Kidney capillary endothelial cell (primary cell): ENCODE measurements around the gene CTIF.
"Not testable (repeated sequence)": the region's sequence is repeated elsewhere in the genome, so short reads cannot be mapped to it uniquely, and the experiment has no call there.

Experiments used
- DNase-seq: peaks from one replicate; pipeline ENCODE4 v3.0.0-alpha.2; 2018; ENCODE audit warnings: low spot score

Gene CTIF

GRCh38 chr18:48538531-48539405, at the start of gene CTIF:
TSS of gene CTIF (plus strand) at chr18:48539031. CDS start at chr18:48619566, 80,535 bp downstream.
- DNase-seq, result peak; percentile 94

- no peak for DNase-seq
Observed at GRCh38 chr18:48490641-48491293, 48.1 kb upstream of the CTIF start.

- no peak for DNase-seq
Observed at GRCh38 chr18:48492880-48493279, 46.0 kb upstream of the CTIF start.

- DNase-seq, result no peak
Observed at GRCh38 chr18:48493434-48494230, 45.2 kb upstream of the CTIF start.

- DNase-seq, result no peak
Observed at GRCh38 chr18:48497863-48498262, 41.0 kb upstream of the CTIF start.

- DNase-seq, result no peak
Observed at GRCh38 chr18:48500517-48500916, 38.3 kb upstream of the CTIF start.

GRCh38 chr18:48502906-48503305, 35.9 kb upstream of the CTIF start:
- DNase-seq, result no peak

- no peak for DNase-seq
Observed at GRCh38 chr18:48504819-48505218, 34.0 kb upstream of the CTIF start.

GRCh38 chr18:48506983-48507568, 31.8 kb upstream of the CTIF start:
- not testable (repeated sequence) for DNase-seq

- not testable (repeated sequence) for DNase-seq
Observed at GRCh38 chr18:48512498-48512897, 26.3 kb upstream of the CTIF start.

GRCh38 chr18:48514786-48515185, 24.0 kb upstream of the CTIF start:
- no peak for DNase-seq

- DNase-seq, result no peak
Observed at GRCh38 chr18:48517048-48517447, 21.8 kb upstream of the CTIF start.

GRCh38 chr18:48519431-48520100, 19.3 kb upstream of the CTIF start:
- peak; percentile 31 for DNase-seq

GRCh38 chr18:48521723-48522122, 17.1 kb upstream of the CTIF start:
- DNase-seq, result no peak

- no peak for DNase-seq
Observed at GRCh38 chr18:48525671-48526070, 13.2 kb upstream of the CTIF start.

- DNase-seq, result no peak
Observed at GRCh38 chr18:48527461-48527860, 11.4 kb upstream of the CTIF start.

- no peak for DNase-seq
Observed at GRCh38 chr18:48528861-48529260, 10.0 kb upstream of the CTIF start.

GRCh38 chr18:48529796-48530195, 9.0 kb upstream of the CTIF start:
- no peak for DNase-seq

GRCh38 chr18:48530399-48531081, 8.3 kb upstream of the CTIF start:
- no peak for DNase-seq

GRCh38 chr18:48531082-48531403, 7.8 kb upstream of the CTIF start:
- DNase-seq, result no peak

GRCh38 chr18:48531908-48532307, 6.9 kb upstream of the CTIF start:
- DNase-seq, result no peak
